GM18520 (cell line): ENCODE data around the gene SNED1.
"Not testable (repeated sequence)": the region's sequence is repeated elsewhere in the genome, so short reads cannot be mapped to it uniquely, and the experiment has no call there.

Experiments used
- ATAC-seq: cut with Tn5 transposase; IDR thresholded peaks from one replicate; pipeline ENCODE4 v1.9.1; 2021; ENCODE audit not compliant: unreplicated experiment

Gene SNED1

GRCh38 chr2:241081643-241082340, 83.4 kb downstream of the SNED1 start:
- ATAC-seq: no peak

- ATAC-seq: no peak
These were observed 84.1 kb downstream of the SNED1 start for GRCh38 chr2:241082341-241083090.

- ATAC-seq: no peak
These were observed 84.6 kb downstream of the SNED1 start for GRCh38 chr2:241083091-241083415.

GRCh38 chr2:241084856-241085444, 86.5 kb downstream of the SNED1 start:
- ATAC-seq: no peak

GRCh38 chr2:241087420-241088268, 89.2 kb downstream of the SNED1 start:
- peak; percentile 72 for ATAC-seq

GRCh38 chr2:241088376-241088775, 90.0 kb downstream of the SNED1 start:
- no peak for ATAC-seq

GRCh38 chr2:241088791-241089732, 90.6 kb downstream of the SNED1 start:
- ATAC-seq: no peak

- ATAC-seq: no peak
These were observed 92.8 kb downstream of the SNED1 start for GRCh38 chr2:241091201-241091600.

GRCh38 chr2:241091734-241092445, 93.5 kb downstream of the SNED1 start:
- ATAC-seq: no peak

- no peak for ATAC-seq
These were observed 94.3 kb downstream of the SNED1 start for GRCh38 chr2:241092677-241093076.

- not testable (repeated sequence) for ATAC-seq
These were observed 94.8 kb downstream of the SNED1 start for GRCh38 chr2:241093133-241093781.

GRCh38 chr2:241094172-241094571, 95.8 kb downstream of the SNED1 start:
- ATAC-seq: no peak

GRCh38 chr2:241094924-241095420, 96.6 kb downstream of the SNED1 start:
- ATAC-seq: no peak

GRCh38 chr2:241095594-241096290, 97.3 kb downstream of the SNED1 start:
- no peak for ATAC-seq

- no peak for ATAC-seq
These were observed 98.6 kb downstream of the SNED1 start for GRCh38 chr2:241096979-241097378.

GRCh38 chr2:241099246-241099645, 100.8 kb downstream of the SNED1 start:
- no peak for ATAC-seq

GRCh38 chr2:241102239-241102803, 103.9 kb downstream of the SNED1 start, which contains the start of gene MTERF4:
TSS of gene MTERF4 (minus strand) at chr2:241102287. CDS start at chr2:241102273, 14 bp downstream.
- ATAC-seq: peak; percentile 78

GRCh38 chr2:241103176-241103595, 104.8 kb downstream of the SNED1 start:
- ATAC-seq: no peak
